HG03558 (cell line): Measurements from ENCODE around the gene C3orf38.
A peak's percentile ranks its signal among the peaks of the same experiment; 100 is the strongest.
"Not testable (repeated sequence)": the region's sequence is repeated elsewhere in the genome, so short reads cannot be mapped to it uniquely, and the experiment has no call there.

Experiments used
- ATAC-seq: cut with Tn5 transposase; IDR thresholded peaks from one replicate; pipeline ENCODE4 v1.9.1; 2021; ENCODE audit warnings: moderate number of reproducible peaks; ENCODE audit not compliant: unreplicated experiment; ENCODE audit errors: extremely low read depth

Gene C3orf38

DNA sequence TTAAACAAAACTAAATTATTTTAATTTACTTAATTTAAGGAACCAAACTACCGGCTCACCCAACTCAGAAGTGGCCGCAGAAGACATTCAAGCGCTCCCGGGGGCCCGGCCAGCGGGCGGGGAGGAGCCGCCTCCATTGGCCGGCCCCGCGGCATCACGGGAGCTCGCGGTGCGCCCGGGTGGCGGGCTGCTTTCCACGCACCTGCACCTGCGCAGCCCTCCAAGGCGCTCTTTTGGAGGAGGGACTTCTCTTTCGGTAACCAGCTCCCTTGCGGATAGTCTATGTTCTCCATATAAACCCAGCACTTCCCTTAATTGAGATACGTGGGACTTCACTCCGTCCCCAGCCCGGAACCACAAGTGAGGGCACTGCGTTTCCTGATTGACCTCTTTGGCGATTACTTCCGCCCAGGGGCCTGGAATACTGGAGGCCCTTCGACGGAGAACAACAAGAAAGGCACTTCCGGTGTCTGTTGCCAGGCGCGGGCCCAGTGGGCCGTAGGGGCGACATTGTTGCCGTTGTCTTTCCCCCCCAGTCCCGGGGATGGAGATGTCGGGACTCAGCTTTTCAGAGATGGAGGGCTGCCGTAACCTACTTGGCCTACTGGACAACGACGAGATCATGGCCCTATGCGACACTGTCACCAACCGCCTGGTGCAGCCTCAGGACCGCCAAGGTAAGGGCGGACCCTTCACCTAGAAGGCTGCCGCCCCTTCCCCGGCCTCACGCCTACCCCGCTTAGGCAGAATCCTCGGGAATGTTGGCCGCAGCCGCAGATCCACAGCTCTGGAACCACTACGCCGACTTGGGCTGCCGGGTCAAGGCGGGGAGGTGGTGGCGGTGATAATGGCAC, at the start of gene C3orf38:
Gene C3orf38, plus strand, starts transcription at position 451 of the 854 bp plus-strand sequence. Its CDS starts 94 bp downstream, at position 545.
- peak; percentile 59 for ATAC-seq

GRCh38 chr3:88101142-88101541, 48.6 kb upstream of the C3orf38 start:
- peak; percentile 52 for ATAC-seq

DNA sequence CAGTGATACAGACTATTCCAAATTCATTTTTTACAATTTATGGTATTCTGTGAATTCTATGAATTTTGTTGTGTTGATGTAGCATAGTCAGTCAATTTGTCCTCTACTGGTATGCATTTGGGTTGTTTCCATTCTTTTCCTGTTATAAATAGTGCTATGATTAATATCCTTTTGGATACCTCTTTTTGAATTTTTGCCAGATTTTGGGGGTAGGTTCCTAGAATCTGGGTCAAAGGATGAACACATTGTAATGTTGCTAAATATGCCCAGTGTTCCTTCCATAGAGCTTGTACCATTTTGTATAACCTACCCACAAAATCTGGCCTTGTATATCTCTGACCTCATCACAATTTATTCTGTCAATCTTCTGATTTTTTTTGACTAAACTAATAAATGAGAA, 44.4 kb upstream of the C3orf38 start:
- no peak for ATAC-seq

DNA sequence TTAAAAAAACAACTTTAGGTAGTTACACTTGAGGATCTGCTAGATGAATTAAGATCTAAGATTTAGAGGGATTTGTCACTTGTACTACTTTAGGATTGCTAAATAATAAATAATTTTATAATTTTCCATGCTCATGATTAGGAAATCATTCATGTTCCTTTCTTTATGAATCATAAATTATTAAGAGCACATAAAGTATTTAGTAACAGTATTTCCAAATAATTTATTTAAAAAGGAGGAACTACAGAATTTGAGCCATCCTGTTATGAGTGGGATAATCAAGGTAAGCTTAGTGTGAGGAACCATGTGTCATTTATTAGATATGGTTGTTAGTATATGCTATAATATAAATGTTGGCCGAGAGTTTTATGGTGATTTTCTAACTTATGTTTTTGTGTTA, 37.5 kb upstream of the C3orf38 start:
- ATAC-seq = no peak

GRCh38 chr3:88113311-88114162, 36.2 kb upstream of the C3orf38 start:
- no peak for ATAC-seq

DNA sequence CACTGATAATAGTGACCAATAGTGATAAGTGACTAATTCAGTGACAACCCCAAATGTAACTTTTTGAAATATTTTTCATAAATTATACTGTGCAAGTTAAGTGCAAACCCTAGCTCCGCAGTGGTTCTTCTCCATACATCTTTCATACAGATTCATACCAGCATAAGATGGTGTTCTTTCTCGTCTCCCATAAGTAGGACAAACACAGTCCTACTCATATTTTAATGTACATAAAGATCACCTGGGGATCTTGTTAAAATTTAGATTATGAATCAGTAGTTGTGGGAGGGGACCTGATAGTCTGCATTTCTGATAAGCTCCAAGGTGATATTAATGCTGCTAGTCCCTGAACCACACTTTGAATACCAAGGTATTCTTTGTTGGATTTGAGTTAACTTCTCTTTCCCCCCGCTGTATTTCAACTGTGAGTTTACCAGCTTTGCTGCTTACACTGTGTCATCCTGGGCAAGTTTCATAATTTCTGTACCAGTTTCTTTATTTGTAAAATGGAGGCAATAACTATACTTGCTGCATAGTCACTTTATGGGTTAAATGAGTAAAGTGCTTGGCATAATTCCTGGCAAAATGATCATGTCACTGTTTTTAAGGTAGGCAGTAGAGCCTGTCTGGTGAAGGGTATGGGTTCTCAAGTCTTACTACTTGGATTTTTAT, 34.7 kb upstream of the C3orf38 start:
- ATAC-seq = no peak

- no peak for ATAC-seq
These were observed 32.1 kb upstream of the C3orf38 start for GRCh38 chr3:88117683-88118082.

DNA sequence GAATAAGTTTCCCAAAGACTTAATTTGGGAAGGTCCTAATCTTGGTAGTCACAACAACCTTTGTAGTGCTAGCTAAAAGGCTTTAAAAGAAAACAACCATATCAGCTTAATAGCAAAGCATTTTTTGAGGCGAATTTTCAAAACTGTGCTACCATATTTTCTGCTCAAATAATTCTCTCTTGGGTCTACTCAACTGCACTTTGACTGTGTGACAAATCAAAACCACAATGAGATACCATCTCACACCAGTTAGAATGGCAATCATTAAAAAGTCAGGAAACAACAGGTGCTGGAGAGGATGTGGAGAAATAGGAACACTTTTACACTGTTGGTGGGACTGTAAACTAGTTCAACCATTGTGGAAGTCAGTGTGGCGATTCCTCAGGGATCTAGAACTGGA, 31.2 kb upstream of the C3orf38 start:
- not testable (repeated sequence) for ATAC-seq

- no peak for ATAC-seq
These were observed 26.2 kb upstream of the C3orf38 start for GRCh38 chr3:88123526-88123925.

DNA sequence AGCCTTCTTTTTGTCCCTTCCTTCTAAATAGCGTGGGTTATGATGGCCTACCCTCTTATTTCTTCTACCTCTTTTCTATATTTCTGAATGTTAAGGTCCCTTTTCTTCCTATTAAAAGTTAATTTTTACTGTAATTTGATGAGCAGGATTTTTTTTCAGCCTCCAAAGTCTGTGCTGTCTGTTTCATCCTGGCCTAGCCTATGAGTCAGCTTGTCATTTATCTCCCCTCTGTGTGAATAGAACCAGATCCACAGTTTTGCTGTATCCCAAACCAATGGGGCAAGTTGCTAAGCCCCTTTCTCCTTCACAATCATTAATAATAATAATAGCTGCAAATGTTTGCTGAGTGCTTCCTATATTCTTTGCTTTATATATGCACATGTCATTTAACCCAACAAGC, 18.1 kb upstream of the C3orf38 start:
- ATAC-seq = no peak

- ATAC-seq = no peak
These were observed 16.9 kb upstream of the C3orf38 start for GRCh38 chr3:88132894-88133293.

GRCh38 chr3:88133711-88134263, 16.0 kb upstream of the C3orf38 start:
- ATAC-seq = no peak

- ATAC-seq = no peak
These were observed 11.9 kb upstream of the C3orf38 start for GRCh38 chr3:88137836-88138235.

- ATAC-seq = no peak
These were observed 8.2 kb upstream of the C3orf38 start for GRCh38 chr3:88141458-88142083.

DNA sequence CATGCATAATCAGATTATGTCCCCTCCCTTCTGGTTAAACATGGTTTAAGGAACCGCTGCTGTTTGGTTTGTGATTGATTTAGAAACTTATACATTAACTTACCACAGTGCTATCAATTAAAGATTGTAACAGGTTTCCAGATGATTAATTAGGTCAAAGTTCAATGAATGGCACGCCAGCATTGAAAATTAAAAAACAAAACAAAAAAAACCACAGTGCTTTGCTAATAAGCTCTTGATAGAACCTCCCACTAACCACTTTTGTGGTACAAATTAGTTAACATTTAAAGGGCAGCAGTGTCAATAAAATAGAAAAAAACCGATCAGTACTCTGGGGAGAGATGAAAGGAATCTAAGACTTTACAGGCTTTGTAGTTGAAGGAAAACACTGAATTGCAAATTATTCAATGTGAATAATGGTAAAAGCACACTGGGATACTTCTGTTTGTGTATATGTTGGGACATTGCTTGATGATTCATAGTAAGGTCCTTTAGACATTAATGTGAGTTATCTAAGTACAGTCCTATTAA, 7.6 kb upstream of the C3orf38 start:
- no peak for ATAC-seq

DNA sequence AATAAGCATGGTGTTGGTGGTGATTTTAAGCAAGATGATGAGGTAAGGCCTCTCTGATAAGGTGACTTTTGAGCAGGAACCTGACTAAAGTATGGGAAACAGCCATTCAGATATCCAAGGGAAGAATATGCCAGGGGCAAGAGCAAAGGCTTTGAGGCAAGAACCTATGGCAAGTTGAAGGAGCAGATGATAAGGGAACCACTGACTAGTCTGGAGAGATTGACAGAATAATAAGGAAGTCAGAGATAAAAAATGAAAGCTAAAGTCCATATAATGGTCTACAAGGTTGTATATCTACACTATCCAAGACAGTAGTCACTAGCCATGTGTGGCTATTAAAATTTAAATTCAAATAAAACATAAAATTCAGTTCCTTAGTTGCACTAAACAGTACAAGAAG, 2.5 kb upstream of the C3orf38 start:
- ATAC-seq = no peak

- no peak for ATAC-seq
These were observed 1.1 kb upstream of the C3orf38 start for GRCh38 chr3:88148651-88149050.

GRCh38 chr3:88149101-88149508, 654 bp upstream of the C3orf38 start:
- peak; percentile 7 for ATAC-seq

GRCh38 chr3:88150371-88150770, 612 bp downstream of the C3orf38 start:
- no peak for ATAC-seq

DNA sequence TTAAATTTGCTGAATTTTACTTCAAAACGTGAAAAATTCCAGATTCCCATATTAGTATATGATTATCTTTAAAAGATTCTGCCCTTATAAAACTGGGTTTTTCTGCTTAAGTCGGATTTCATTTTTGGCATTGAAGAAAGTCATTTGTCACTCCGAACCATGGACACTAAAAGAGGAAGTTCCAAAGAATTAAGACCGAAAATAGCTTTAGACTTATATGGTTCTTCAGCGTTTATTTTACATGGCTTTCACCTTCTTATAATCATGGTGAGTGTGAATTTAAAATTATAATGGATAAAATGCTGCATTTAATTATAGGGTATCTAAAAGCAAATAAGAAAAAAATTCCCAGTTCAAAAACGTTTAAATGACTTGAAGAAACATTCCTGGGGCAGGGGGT, 1.0 kb downstream of the C3orf38 start:
- ATAC-seq = no peak
